ENCODE data around the gene GRXCR1. TPM values are rescaled to one million over a fixed set of nuclear protein-coding genes. Genes with fewer than 3 reads are reported as not detected.

The GRXCR1 gene
- total RNA-seq, 1 experiment from 2014 or later = not detected

DNA sequence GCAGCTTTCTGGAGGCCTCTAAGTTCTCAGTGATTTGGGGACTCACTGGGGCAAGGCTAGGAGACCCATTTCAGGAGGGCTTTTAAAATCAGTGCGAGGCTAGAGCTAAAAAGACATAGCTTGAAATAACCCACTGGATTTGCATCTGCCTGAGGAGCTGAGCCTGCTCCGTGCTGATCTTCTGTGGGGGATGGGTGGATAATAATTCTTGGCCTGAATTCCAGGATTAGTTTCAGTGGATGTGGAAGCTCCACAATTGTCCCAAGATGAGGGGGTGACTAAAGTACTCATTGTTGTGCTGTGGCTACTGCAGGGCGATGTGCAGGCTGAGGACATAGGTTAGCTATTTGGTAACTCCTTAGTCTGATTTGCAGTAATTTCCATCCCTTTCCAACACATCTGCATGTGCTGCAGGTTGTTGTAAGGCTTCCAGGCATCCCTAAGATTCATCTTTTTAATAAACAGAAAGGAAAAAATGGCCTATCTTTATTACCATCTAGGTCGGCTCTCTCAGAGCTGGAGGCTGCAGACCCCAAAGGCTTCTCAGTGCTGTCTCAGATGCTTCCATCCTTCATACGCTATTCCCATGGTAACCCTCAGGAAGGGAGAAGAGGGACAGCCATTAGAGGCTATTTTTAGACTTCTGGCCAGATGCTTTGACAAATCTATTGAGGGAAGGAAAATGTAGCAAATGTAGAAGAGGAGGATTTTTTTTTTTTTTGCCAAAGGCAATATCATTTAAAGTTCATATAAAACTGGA is 63.4 kb downstream of the GRXCR1 start:
- intact Hi-C loops (cut with micrococcal nuclease; ENCODE audit: unreplicated experiment) = no loop called here
- Histone ChIP-seq H3K4me3 (ENCODE audit: low read depth in 2 of 2, low read length in 2 of 2) (no peak overlapping the region), H3K36me3 (ENCODE audit: control insufficient read depth, insufficient read depth, low read length) (no peaks in the 10 kb centered on the region), H3K9me3 (ENCODE audit: control insufficient read depth, insufficient read depth, low read depth, low read length) (no peaks in the 10 kb centered on the region), H3K27ac (ENCODE audit: low read length) (no peak overlapping the region), H3K27me3 (ENCODE audit: control insufficient read depth, insufficient read depth, low read length) (no peaks in the 10 kb centered on the region), H3K4me1 (ENCODE audit: control insufficient read depth, insufficient read depth, low read length) (no peaks in the 10 kb centered on the region)
- BruUV-seq (replicated peaks) = no TSS peak
- POLR2A ChIA-PET = no interaction called here
- CTCF ChIA-PET = no interaction called here
- TF ChIP-seq TCF7L2 (IDR thresholded peaks at IDR 0.05; ENCODE audit: low read depth, low read length) = no peak
- TF ChIP-seq, protein P1, sequence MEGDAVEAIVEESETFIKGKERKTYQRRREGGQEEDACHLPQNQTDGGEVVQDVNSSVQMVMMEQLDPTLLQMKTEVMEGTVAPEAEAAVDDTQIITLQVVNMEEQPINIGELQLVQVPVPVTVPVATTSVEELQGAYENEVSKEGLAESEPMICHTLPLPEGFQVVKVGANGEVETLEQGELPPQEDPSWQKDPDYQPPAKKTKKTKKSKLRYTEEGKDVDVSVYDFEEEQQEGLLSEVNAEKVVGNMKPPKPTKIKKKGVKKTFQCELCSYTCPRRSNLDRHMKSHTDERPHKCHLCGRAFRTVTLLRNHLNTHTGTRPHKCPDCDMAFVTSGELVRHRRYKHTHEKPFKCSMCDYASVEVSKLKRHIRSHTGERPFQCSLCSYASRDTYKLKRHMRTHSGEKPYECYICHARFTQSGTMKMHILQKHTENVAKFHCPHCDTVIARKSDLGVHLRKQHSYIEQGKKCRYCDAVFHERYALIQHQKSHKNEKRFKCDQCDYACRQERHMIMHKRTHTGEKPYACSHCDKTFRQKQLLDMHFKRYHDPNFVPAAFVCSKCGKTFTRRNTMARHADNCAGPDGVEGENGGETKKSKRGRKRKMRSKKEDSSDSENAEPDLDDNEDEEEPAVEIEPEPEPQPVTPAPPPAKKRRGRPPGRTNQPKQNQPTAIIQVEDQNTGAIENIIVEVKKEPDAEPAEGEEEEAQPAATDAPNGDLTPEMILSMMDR (IDR thresholded peaks at IDR 0.05) = no peak
- TF ChIP-seq POLR2AphosphoS5 (IDR thresholded peaks at IDR 0.05; ENCODE audit: low read depth, low read length) = no peak
- TF ChIP-seq, protein P2, sequence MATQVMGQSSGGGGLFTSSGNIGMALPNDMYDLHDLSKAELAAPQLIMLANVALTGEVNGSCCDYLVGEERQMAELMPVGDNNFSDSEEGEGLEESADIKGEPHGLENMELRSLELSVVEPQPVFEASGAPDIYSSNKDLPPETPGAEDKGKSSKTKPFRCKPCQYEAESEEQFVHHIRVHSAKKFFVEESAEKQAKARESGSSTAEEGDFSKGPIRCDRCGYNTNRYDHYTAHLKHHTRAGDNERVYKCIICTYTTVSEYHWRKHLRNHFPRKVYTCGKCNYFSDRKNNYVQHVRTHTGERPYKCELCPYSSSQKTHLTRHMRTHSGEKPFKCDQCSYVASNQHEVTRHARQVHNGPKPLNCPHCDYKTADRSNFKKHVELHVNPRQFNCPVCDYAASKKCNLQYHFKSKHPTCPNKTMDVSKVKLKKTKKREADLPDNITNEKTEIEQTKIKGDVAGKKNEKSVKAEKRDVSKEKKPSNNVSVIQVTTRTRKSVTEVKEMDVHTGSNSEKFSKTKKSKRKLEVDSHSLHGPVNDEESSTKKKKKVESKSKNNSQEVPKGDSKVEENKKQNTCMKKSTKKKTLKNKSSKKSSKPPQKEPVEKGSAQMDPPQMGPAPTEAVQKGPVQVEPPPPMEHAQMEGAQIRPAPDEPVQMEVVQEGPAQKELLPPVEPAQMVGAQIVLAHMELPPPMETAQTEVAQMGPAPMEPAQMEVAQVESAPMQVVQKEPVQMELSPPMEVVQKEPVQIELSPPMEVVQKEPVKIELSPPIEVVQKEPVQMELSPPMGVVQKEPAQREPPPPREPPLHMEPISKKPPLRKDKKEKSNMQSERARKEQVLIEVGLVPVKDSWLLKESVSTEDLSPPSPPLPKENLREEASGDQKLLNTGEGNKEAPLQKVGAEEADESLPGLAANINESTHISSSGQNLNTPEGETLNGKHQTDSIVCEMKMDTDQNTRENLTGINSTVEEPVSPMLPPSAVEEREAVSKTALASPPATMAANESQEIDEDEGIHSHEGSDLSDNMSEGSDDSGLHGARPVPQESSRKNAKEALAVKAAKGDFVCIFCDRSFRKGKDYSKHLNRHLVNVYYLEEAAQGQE (IDR thresholded peaks at IDR 0.05; ENCODE audit: insufficient read depth in 1 of 2, low read depth in 2 of 2, low read length in 1 of 2) = no peak
- TF ChIP-seq SIN3A (IDR thresholded peaks at IDR 0.05; ENCODE audit: borderline replicate concordance, insufficient read depth, low read depth, low read length) = no peak
- DNase-seq (ENCODE audit: low read depth, low spot score) (no peak), ATAC-seq (no peak)
- in situ Hi-C loops (cut with HindIII; ENCODE audit: low pct_unique_long_range_greater_than_20kb, low sequenced_read_pairs) = no loop called here

DNA sequence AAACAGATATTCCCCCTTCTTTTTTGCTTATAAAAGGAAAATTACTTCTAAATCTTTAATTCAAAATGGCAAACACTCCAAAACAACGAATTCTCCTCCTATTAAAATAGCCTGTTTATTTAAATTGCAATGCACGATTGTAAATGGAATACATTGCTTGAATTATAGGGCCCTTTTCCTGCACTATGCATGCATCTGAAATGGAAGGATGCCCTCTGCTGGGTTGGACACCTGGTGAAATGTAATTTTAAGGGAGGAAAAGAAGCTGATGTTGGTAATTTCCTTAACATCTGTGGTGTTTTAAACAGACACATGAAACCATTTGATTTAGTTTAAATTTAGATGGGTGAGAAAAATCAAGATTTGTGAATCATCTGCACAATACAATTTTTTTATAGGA is 72.8 kb downstream of the GRXCR1 start:
- BruUV-seq (replicated peaks) = no TSS peak
- H3K36me3 ChIP-seq (ENCODE audit: control insufficient read depth, insufficient read depth, low read length) = no peaks in the 10 kb centered on the region
- no peaks in the 10 kb centered on the region for H3K9me3 ChIP-seq (ENCODE audit: control insufficient read depth, insufficient read depth, low read depth, low read length)
- intact Hi-C loops (cut with micrococcal nuclease; ENCODE audit: unreplicated experiment) = no loop called here
- POLR2A ChIA-PET = no interaction called here
- H3K27me3 ChIP-seq (ENCODE audit: control insufficient read depth, insufficient read depth, low read length) = no peaks in the 10 kb centered on the region
- H3K27ac ChIP-seq (ENCODE audit: low read length) = no peak overlapping the region
- in situ Hi-C loops (cut with HindIII; ENCODE audit: low pct_unique_long_range_greater_than_20kb, low sequenced_read_pairs) = no loop called here
- no peak for ATAC-seq
- DNase-seq (ENCODE audit: low read depth, low spot score) = no peak
- TF ChIP-seq SIN3A (IDR thresholded peaks at IDR 0.05; ENCODE audit: borderline replicate concordance, insufficient read depth, low read depth, low read length) (no peak), POLR2AphosphoS5 (IDR thresholded peaks at IDR 0.05; ENCODE audit: low read depth, low read length) (no peak), TCF7L2 (IDR thresholded peaks at IDR 0.05; ENCODE audit: low read depth, low read length) (no peak)
- TF ChIP-seq, protein P1 (IDR thresholded peaks at IDR 0.05) = no peak; the same call in 1 of the 2 replicates
- TF ChIP-seq, protein P2 (IDR thresholded peaks at IDR 0.05; ENCODE audit: insufficient read depth in 1 of 2, low read depth in 2 of 2, low read length in 1 of 2) = no peak
- H3K4me1 ChIP-seq (ENCODE audit: control insufficient read depth, insufficient read depth, low read length) = no peaks in the 10 kb centered on the region
- CTCF ChIA-PET = no interaction called here
- no peak overlapping the region for H3K4me3 ChIP-seq (ENCODE audit: low read depth in 2 of 2, low read length in 2 of 2)

Measured in Panc1 (cell line).